Sigmoid colon (tissue), 3 donors: ENCODE results near the gene BHLHA15.

Experiments used
- CTCF ChIP-seq, 4 experiments: fragments of 450-650 bp in 3 of 4; fragments of 200-600 bp in 1 of 4; IDR thresholded peaks; one replicate each; pipeline ENCODE4 v1.5.1; 2016 to 2019; ENCODE audit warnings: antibody characterized with exemption in 4 of 4, mild to moderate bottlenecking in 3 of 4, moderate library complexity in 2 of 4
- POLR2A ChIP-seq, 2 donors: fragments of 450-650 bp; IDR thresholded peaks; one replicate each; pipeline ENCODE4 v1.6.1; 2016; ENCODE audit warnings: antibody characterized with exemption in 2 of 2, mild to moderate bottlenecking in 2 of 2, moderate library complexity in 2 of 2

DNA sequence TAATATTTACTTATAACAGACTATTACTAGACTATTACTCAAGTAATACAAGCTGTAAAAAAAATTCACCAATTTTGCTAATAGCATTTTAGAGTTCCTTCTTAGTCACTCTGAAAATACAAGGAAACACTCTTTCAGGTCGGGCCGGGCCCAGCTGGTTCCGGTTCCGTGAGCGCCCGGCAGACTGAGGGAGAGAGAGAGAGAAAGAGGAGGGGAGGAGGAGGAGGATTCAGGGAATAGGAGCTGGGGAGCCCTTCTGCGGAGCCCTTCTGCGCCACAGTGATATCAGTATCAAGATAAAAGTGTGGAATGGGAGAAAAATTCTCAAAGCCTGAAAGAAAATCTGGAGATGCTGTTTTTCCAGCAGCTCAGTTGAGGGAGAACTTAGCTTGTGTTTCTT, 30.5 kb upstream of the BHLHA15 start:
- TF ChIP-seq CTCF (IDR thresholded peaks at IDR 0.05) = no peak
- TF ChIP-seq POLR2A (IDR thresholded peaks at IDR 0.05) = no peak
